SK-N-SH (cell line): ENCODE measurements around the gene BRAF.

Experiments
- GABPA ChIP-seq: IDR thresholded peaks from 2 replicates; pipeline ENCODE4 v1.4.0; 2012; ENCODE audit warnings: low read depth, mild to moderate bottlenecking
- NFIC ChIP-seq: IDR thresholded peaks from 2 replicates; pipeline ENCODE4 v1.4.0; 2012; ENCODE audit warnings: borderline replicate concordance
- TEAD4 ChIP-seq: IDR thresholded peaks from 2 replicates; pipeline ENCODE4 v1.4.0; 2012; ENCODE audit warnings: mild to moderate bottlenecking, borderline replicate concordance; ENCODE audit not compliant: insufficient read depth

- TF ChIP-seq TEAD4 (no peak), NFIC (no peak), GABPA (no peak)
Measured at GRCh38 chr7:140923358-140924006, 1.2 kb downstream of the BRAF start.
